PC-9 (cell line): ENCODE measurements around the gene HNRNPA1L2. TPM values are rescaled to one million over a fixed set of nuclear protein-coding genes. Genes with fewer than 3 reads are reported as not detected.
"Not testable (repeated sequence)": the region's sequence is repeated elsewhere in the genome, so short reads cannot be mapped to it uniquely, and the experiment has no call there.

Source experiments
- BruUV-seq: library from RNA; stranded (reverse); fragments of 400-500 nt; replicated peaks from 2 replicates; lab custom pipeline; 2021; lab: Mats Ljungman, UMichigan
- CTCF ChIA-PET: fragments of 300-600 bp; sonication (Branson Sonifier 250); formaldehyde crosslinking; loops from one replicate; lab custom pipeline; 2022; ENCODE audit warnings: antibody characterized with exemption; lab: Charles Lee
- POLR2A ChIA-PET: fragments of 300-600 bp; sonication (Branson Sonifier 250); formaldehyde crosslinking; loops from one replicate; lab custom pipeline; 2022; ENCODE audit warnings: antibody characterized with exemption; ENCODE audit not compliant: unreplicated experiment; lab: Charles Lee
- DNase-seq, 2 experiments: peaks; one replicate each; pipeline versions ENCODE4 v3.0.0 to v3.0.0-alpha.2; 2015 to 2022; ENCODE audit warnings: mixed read lengths in 1 of 2
- H2AFZ ChIP-seq: fragments of 200-600 bp; sonication (generic); 2 replicates; pipeline ENCODE4 v1.8.1; 2017; ENCODE audit warnings: antibody characterized with exemption
- H3F3A ChIP-seq: fragments of 200-600 bp; sonication (generic); 2 replicates; pipeline ENCODE4 v1.8.1; 2017; ENCODE audit warnings: antibody characterized with exemption, mild to moderate bottlenecking, low read depth; ENCODE audit not compliant: insufficient read depth
- H3K27ac ChIP-seq: fragments of 200-600 bp; sonication (generic); 2 replicates; pipeline ENCODE4 v1.6.1; 2016; ENCODE audit warnings: mixed run types
- H3K27me3 ChIP-seq: fragments of 200-600 bp; sonication (generic); 2 replicates; pipeline ENCODE4 v1.6.1; 2016; ENCODE audit warnings: low read depth, mixed run types; ENCODE audit not compliant: insufficient read depth
- H3K36me3 ChIP-seq: fragments of 200-600 bp; sonication (generic); 2 replicates; pipeline ENCODE4 v1.6.1; 2016; ENCODE audit warnings: low read depth, mixed run types
- H3K4me1 ChIP-seq: fragments of 200-600 bp; sonication (generic); replicated peaks from 2 replicates; pipeline ENCODE4 v1.6.1; 2016; ENCODE audit warnings: mixed run types; ENCODE audit not compliant: insufficient read depth
- H3K4me2 ChIP-seq: fragments of 200-600 bp; sonication (generic); 2 replicates; pipeline ENCODE4 v1.6.1; 2017; ENCODE audit warnings: mixed run types
- H3K4me3 ChIP-seq: fragments of 200-600 bp; sonication (generic); 2 replicates; pipeline ENCODE4 v1.6.1; 2016; ENCODE audit warnings: mixed run types
- H3K79me2 ChIP-seq: fragments of 200-600 bp; sonication (generic); 2 replicates; pipeline ENCODE4 v1.6.1; 2017; ENCODE audit warnings: low read depth, mixed run types
- H3K9me2 ChIP-seq: fragments of 200-600 bp; sonication (generic); 2 replicates; pipeline ENCODE4 v1.8.1; 2017; ENCODE audit warnings: mild to moderate bottlenecking; ENCODE audit not compliant: insufficient read depth
- H3K9me3 ChIP-seq: fragments of 200-600 bp; sonication (generic); 2 replicates; pipeline ENCODE4 v1.8.1; 2016; ENCODE audit warnings: low read depth; ENCODE audit not compliant: insufficient read depth
- H4K20me1 ChIP-seq: fragments of 200-600 bp; sonication (generic); 2 replicates; pipeline ENCODE4 v1.8.1; 2017; ENCODE audit not compliant: insufficient read depth
- CTCF ChIP-seq: fragments of 200-600 bp; sonication (generic); conservative IDR thresholded peaks from 2 replicates; pipeline ENCODE4 v1.6.1; 2017; ENCODE audit warnings: mixed run types, antibody characterized with exemption, mild to moderate bottlenecking, moderate library complexity
- EZH2 ChIP-seq: fragments of 200-600 bp; sonication (generic); IDR thresholded peaks from 2 replicates; pipeline ENCODE4 v1.8.0; 2017; ENCODE audit warnings: antibody characterized with exemption, low read depth
- intact Hi-C: fragments of 100-400 bp; cut with micrococcal nuclease; formaldehyde crosslinking; loops from one replicate; pipeline ENCODE4 v1.10.0; 2022; ENCODE audit not compliant: unreplicated experiment
- total RNA-seq: library from RNA; stranded (reverse); gene quantifications from 2 replicates; pipeline ENCODE4 v1.2.3, GENCODE V29; 2021

The HNRNPA1L2 gene
- total RNA-seq, 1 experiment from 2014 or later = 6.3 TPM

GRCh38 chr13:52677823-52678222, 35.6 kb downstream of the HNRNPA1L2 start:
- intact Hi-C loops = no loop called here
- no peak for DNase-seq
- CTCF ChIA-PET = interaction anchor here (0.5 kb wide), 1 partner anchor 461 kb away, joined by 4 read pairs; no protein-coding TSS in a partner anchor

GRCh38 chr13:52685806-52686205, 43.6 kb downstream of the HNRNPA1L2 start:
- H3K4me2 ChIP-seq, H3K36me3 ChIP-seq, H3F3A ChIP-seq, H3K4me3 ChIP-seq, H4K20me1 ChIP-seq, H3K4me1 ChIP-seq, BruUV-seq, H3K27ac ChIP-seq, CTCF ChIA-PET, intact Hi-C loops, H3K27me3 ChIP-seq, POLR2A ChIA-PET, DNase-seq, H3K9me2 ChIP-seq, H3K9me3 ChIP-seq, H2AFZ ChIP-seq, H3K79me2 ChIP-seq: not testable (repeated sequence)

More at GRCh38 chr13:52677823-52678222, 35.6 kb downstream of the HNRNPA1L2 start:
- H3K27me3 ChIP-seq = no peaks in the 10 kb centered on the region
- no peaks in the 10 kb centered on the region for H3F3A ChIP-seq
- peaks cover 6% of the 10 kb centered on the region; the same call in 1 of the 2 replicates for H3K36me3 ChIP-seq
- no peaks in the 10 kb centered on the region for H3K79me2 ChIP-seq
- H3K27ac ChIP-seq = no peak overlapping the region
- BruUV-seq = no TSS peak
- H4K20me1 ChIP-seq = peaks cover 8% of the 10 kb centered on the region; the same call in 1 of the 2 replicates
- H2AFZ ChIP-seq = no peak overlapping the region
- no peaks in the 10 kb centered on the region for H3K4me1 ChIP-seq
- no peaks in the 10 kb centered on the region for H3K9me3 ChIP-seq
- H3K4me2 ChIP-seq = no peak overlapping the region
- H3K9me2 ChIP-seq = no peaks in the 10 kb centered on the region
- H3K4me3 ChIP-seq = no peak overlapping the region
- POLR2A ChIA-PET = no interaction called here
- no peak for TF ChIP-seq EZH2
- no peak for TF ChIP-seq CTCF

- Histone ChIP-seq H4K20me1 (no peaks in the 10 kb centered on the region), H3K4me3 (no peak overlapping the region), H2AFZ (no peak overlapping the region), H3K27ac (no peak overlapping the region), H3K79me2 (no peaks in the 10 kb centered on the region), H3K4me2 (no peak overlapping the region), H3K36me3 (peaks cover 5% of the 10 kb centered on the region), H3K9me3 (no peaks in the 10 kb centered on the region), H3K27me3 (no peaks in the 10 kb centered on the region), H3K4me1 (no peaks in the 10 kb centered on the region), H3F3A (no peaks in the 10 kb centered on the region), H3K9me2 (no peaks in the 10 kb centered on the region)
- BruUV-seq = no TSS peak
- CTCF ChIA-PET = no interaction called here
- TF ChIP-seq EZH2 = no peak
- TF ChIP-seq CTCF = no peak
- intact Hi-C loops = no loop called here
- no peak for DNase-seq
- POLR2A ChIA-PET = no interaction called here
Measured at GRCh38 chr13:52686376-52686775, 44.1 kb downstream of the HNRNPA1L2 start.

Other genes with a start within 250 kb of the HNRNPA1L2 start
- 0.25 and 0.33 TPM in 2 replicates for gene THSD1, start 236.3 kb upstream of the HNRNPA1L2 start, total RNA-seq
- 28.1 and 31.6 TPM in 2 replicates for gene VPS36, start 191.8 kb upstream of the HNRNPA1L2 start, total RNA-seq
- 51.4 and 91.3 TPM in 2 replicates for gene CKAP2, start 187.0 kb upstream of the HNRNPA1L2 start, total RNA-seq
- gene SUGT1, start 10.4 kb downstream of the HNRNPA1L2 start, total RNA-seq = 48.8 and 57.2 TPM in 2 replicates
- gene CNMD, start 97.4 kb downstream of the HNRNPA1L2 start, total RNA-seq = not detected in 2 replicates
- not detected in 2 replicates for gene PCDH8, start 206.2 kb downstream of the HNRNPA1L2 start, total RNA-seq